ENCODE results near the gene ATG4A. TPM values are rescaled to one million over a fixed set of nuclear protein-coding genes. Genes with fewer than 3 reads are reported as not detected.

Gene ATG4A
- total RNA-seq, 1 donor from 2014 or later, result 17.4 TPM

Other genes with a start within 250 kb of the ATG4A start
- not detected for gene TEX13B, start 109.4 kb upstream of the ATG4A start, total RNA-seq
- gene VSIG1, start 46.7 kb upstream of the ATG4A start, total RNA-seq, result not detected
- 20.3 TPM for gene PSMD10, start 236 bp upstream of the ATG4A start, total RNA-seq